Smooth muscle cell (in vitro differentiated cells): Measurements from ENCODE around the gene CXCR3. TPM values are rescaled to one million over a fixed set of nuclear protein-coding genes. Genes with fewer than 3 reads are reported as not detected.
A peak's percentile ranks its signal among the peaks of the same experiment; 100 is the strongest.

ENCODE experiments used
- DNase-seq: peaks from one replicate; lab custom pipeline; 2025; ENCODE audit not compliant: unreplicated experiment; lab: John Stamatoyannopoulos, UW
- H2AFZ ChIP-seq: fragments of 200-600 bp; sonication (generic); 2 replicates; pipeline ENCODE4 v1.6.0; 2016; ENCODE audit warnings: antibody characterized with exemption, low read depth, mild to moderate bottlenecking
- H3F3A ChIP-seq: fragments of 200-600 bp; sonication (generic); 2 replicates; pipeline ENCODE4 v1.6.0; 2017; ENCODE audit warnings: antibody characterized with exemption, low read depth
- H3K27ac ChIP-seq: fragments of 200-600 bp; sonication (generic); 2 replicates; pipeline ENCODE4 v1.5.1; 2016; ENCODE audit warnings: low read depth, mild to moderate bottlenecking
- H3K27me3 ChIP-seq: fragments of 200-600 bp; sonication (generic); 2 replicates; pipeline ENCODE4 v1.6.1; 2016; ENCODE audit warnings: low read depth, mild to moderate bottlenecking
- H3K36me3 ChIP-seq: fragments of 200-600 bp; sonication (generic); 2 replicates; pipeline ENCODE4 v1.5.1; 2016; ENCODE audit warnings: low read depth
- H3K4me1 ChIP-seq: fragments of 200-600 bp; sonication (generic); 2 replicates; pipeline ENCODE4 v1.5.1; 2016; ENCODE audit warnings: low read depth
- H3K4me2 ChIP-seq: fragments of 200-600 bp; sonication (generic); 2 replicates; pipeline ENCODE4 v1.6.0; 2016; ENCODE audit warnings: mild to moderate bottlenecking
- H3K4me3 ChIP-seq: fragments of 200-600 bp; sonication (generic); 2 replicates; pipeline ENCODE4 v1.5.1; 2016; ENCODE audit warnings: mild to moderate bottlenecking
- H3K79me2 ChIP-seq: fragments of 200-600 bp; sonication (generic); 2 replicates; pipeline ENCODE4 v1.6.0; 2016; ENCODE audit warnings: low read depth, mild to moderate bottlenecking
- H3K9ac ChIP-seq: fragments of 200-600 bp; sonication (generic); 2 replicates; pipeline ENCODE4 v1.6.0; 2016; ENCODE audit warnings: low read depth
- H3K9me3 ChIP-seq: fragments of 200-600 bp; sonication (generic); replicated peaks from 2 replicates; pipeline ENCODE4 v1.5.1; 2016; ENCODE audit warnings: low read depth
- H4K20me1 ChIP-seq: fragments of 200-600 bp; sonication (generic); 2 replicates; pipeline ENCODE4 v1.6.0; 2016; ENCODE audit warnings: low read depth
- WGBS: methylation state at CpG from one replicate; pipeline ENCODE4 v1.1.7; 2016; ENCODE audit warnings: low lambda C conversion rate; 5-methylcytosine and 5-hydroxymethylcytosine counted together
- polyA plus RNA-seq: library from polyadenylated mRNA; unstranded; fragments of >200 nt; fragmentation: Nextera tagmentation; extraction: Ambion mirVana; gene quantifications from 2 replicates; pipeline ENCODE4 v1.2.1, GENCODE V29; 2016
- total RNA-seq: library from RNA; depleted of rRNA; stranded (reverse); fragments of >200 nt; gene quantifications from 2 replicates; pipeline ENCODE4 v1.2.3, GENCODE V29; 2014
- TF ChIP-seq, protein P1 (sequence below): fragments of 200-600 bp; sonication (generic); IDR thresholded peaks from 2 replicates; pipeline ENCODE4 v1.5.1; 2017; ENCODE audit warnings: borderline replicate concordance, mild to moderate bottlenecking, antibody characterized with exemption; ENCODE audit not compliant: insufficient read depth, poor library complexity, severe bottlenecking

CXCR3 gene
- not detected in 2 replicates for total RNA-seq
- 0.53 and 0.61 TPM in 2 replicates for polyA plus RNA-seq

DNA sequence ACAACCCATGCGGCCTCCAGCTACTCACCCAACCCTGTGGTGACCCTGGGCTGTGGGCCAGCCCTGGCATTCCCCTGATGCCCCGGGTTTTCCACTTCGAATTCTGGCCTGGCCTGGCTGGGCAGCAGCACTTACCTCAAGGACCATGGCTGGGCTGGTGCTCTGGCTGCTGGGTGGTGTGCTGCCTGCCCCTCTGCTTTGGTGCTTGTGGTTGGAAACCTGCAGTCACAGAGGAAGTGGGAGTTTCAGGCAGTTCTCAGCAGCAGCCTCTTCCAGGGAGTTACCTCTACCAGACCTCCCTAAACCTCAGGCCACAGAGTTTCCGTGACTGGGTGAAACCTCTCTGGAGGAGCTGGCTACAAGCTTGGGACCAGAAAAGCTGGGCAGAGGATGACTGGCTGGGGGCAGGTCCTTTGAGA lies at the start of gene CXCR3:
CXCR3 (minus strand) TSS at position 209 of the 419 bp plus-strand sequence; CDS start at position 147, 62 bp downstream.
- whole genome bisulfite sequencing, result 71% methylated on average over 4 of the region's 4 CpGs
- H3F3A ChIP-seq, result no peaks in the 10 kb centered on the region
- no peak for DNase-seq
- no peaks in the 10 kb centered on the region for H3K4me1 ChIP-seq
- H3K27ac ChIP-seq, result peak within 1 kb of the TSS; percentile 89
- TF ChIP-seq, protein P1, sequence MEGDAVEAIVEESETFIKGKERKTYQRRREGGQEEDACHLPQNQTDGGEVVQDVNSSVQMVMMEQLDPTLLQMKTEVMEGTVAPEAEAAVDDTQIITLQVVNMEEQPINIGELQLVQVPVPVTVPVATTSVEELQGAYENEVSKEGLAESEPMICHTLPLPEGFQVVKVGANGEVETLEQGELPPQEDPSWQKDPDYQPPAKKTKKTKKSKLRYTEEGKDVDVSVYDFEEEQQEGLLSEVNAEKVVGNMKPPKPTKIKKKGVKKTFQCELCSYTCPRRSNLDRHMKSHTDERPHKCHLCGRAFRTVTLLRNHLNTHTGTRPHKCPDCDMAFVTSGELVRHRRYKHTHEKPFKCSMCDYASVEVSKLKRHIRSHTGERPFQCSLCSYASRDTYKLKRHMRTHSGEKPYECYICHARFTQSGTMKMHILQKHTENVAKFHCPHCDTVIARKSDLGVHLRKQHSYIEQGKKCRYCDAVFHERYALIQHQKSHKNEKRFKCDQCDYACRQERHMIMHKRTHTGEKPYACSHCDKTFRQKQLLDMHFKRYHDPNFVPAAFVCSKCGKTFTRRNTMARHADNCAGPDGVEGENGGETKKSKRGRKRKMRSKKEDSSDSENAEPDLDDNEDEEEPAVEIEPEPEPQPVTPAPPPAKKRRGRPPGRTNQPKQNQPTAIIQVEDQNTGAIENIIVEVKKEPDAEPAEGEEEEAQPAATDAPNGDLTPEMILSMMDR, result no peak
- peak within 1 kb of the TSS; percentile 32 for H3K4me2 ChIP-seq
- H4K20me1 ChIP-seq, result no peaks in the 10 kb centered on the region
- H3K27me3 ChIP-seq, result no peaks in the 10 kb centered on the region
- H3K4me3 ChIP-seq, result no peak within 1 kb of the TSS
- H3K9ac ChIP-seq, result peak within 1 kb of the TSS; percentile 68
- H3K36me3 ChIP-seq, result no peaks in the 10 kb centered on the region
- H3K9me3 ChIP-seq, result no peaks in the 10 kb centered on the region
- no peaks in the 10 kb centered on the region for H3K79me2 ChIP-seq
- H2AFZ ChIP-seq, result no peak within 1 kb of the TSS

DNA sequence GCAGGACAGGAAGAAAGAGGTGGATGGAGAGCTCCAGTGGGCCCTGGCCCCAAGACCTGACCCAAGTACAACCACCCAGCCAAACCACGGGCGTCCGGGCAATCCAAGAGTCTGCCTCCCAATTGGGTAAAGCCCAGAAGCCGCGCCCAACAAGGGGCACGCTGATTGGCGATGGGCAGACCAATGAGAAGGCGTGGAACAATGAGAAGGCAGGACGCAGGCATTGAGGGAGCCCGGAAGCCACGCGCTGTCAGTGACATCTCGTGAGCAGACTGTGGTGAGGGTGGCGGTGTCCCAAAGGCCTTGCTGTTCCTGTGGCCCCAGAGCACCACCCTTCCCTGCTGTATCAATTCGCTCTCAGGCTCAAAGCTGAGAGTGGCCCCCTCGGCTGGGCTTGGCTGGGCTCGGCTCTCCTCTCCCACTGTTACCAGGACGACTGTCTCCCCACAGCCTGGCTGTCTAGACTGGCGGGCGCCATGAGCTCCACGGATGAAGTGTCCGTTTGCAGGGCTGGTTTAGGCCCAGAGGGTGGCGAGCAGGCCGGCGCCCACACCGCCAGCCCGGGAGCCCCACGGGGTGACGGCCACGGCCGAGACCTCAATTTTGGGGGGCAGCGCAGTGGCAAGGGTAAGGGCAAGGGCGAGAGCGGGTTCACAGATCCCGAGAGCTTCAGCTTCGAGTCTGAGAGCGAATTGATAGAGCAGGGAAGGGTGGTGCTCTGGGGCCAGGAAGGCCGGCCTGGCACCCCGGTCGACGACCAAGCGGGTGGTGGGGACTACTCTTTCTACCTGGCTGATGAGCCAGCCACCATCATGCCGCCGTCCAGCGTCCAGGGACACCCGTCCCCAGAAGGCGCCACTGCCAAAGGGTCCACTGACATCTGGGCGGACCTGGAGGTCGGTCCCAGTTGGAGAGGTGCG lies 49.3 kb upstream of the CXCR3 start, which contains the start of gene LOC101059915:
LOC101059915 (plus strand) TSS at position 219 of the 920 bp plus-strand sequence.
- 92% methylated on average over 48 of the region's 50 CpGs for WGBS
- H3K4me3 ChIP-seq, result no peak within 1 kb of the TSS
- no peaks in the 10 kb centered on the region for H3K9me3 ChIP-seq

DNA sequence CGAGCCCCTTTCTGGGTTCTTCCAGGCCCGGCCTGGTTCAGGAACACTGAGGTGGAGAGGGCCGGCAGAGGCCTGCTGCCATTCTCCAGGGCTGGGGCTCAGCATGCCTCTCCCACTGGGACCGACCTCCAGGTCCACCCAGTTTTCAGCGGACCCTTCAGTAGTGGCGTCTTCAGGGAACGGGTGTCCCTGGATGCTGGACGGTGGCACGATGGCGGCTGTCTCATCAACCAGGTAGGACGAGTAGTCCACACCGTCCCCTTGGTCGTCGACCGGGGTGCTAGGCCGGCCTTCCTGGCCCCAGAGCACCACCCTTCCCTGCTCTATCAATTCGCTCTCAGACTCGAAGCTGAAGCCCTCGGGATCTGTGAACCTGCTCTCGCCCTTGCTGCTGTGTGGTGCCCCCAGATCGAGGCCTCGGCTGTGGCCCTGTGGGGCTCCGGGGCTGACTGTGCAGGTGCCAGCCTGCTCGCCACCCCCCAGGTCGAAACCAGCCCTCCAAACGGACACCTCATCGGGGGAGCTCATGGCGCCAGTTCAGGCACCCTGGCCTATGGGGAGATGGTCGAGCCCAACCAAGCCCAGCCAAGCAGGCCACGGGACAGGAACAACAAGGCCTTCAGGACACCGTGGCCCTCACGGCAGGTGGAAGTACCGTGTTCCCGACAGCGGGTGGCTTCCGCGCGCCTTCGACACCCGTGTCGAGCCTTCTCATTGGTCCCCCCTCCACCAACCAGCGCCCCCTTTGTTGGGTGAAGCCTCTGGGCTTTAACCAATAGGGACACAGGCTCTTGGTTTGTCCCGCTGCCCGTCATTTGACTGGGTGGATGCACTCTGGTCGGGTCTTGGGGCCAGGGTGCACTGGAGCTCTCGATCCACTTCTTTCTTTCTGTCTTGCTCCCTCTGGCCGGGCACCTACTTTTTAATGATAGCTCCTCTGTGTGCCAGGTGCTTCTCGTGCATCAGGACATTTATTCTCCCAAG lies 48.2 kb upstream of the CXCR3 start:
- TF ChIP-seq, protein P1, result no peak
- H3K27ac ChIP-seq, result no peak overlapping the region
- no peaks in the 10 kb centered on the region for H3K4me1 ChIP-seq
- H4K20me1 ChIP-seq, result no peaks in the 10 kb centered on the region
- no peaks in the 10 kb centered on the region for H3K36me3 ChIP-seq
- no peaks in the 10 kb centered on the region for H3K79me2 ChIP-seq
- H3K9me3 ChIP-seq, result no peaks in the 10 kb centered on the region
- DNase-seq, result no peak
- H3F3A ChIP-seq, result no peaks in the 10 kb centered on the region
- H3K9ac ChIP-seq, result no peak overlapping the region
- no peak overlapping the region for H3K4me2 ChIP-seq
- H3K27me3 ChIP-seq, result no peaks in the 10 kb centered on the region
- 90% methylated on average over 41 of the region's 48 CpGs for WGBS
- H2AFZ ChIP-seq, result no peak overlapping the region
- no peak overlapping the region for H3K4me3 ChIP-seq

More for the DNA sequence above, 49.3 kb upstream of the CXCR3 start, which contains the start of gene LOC101059915:
- DNase-seq, result no peak
- Histone ChIP-seq H3K27ac (no peak within 1 kb of the TSS), H3K36me3 (no peaks in the 10 kb centered on the region), H3K4me1 (no peaks in the 10 kb centered on the region), H3F3A (no peaks in the 10 kb centered on the region), H3K9ac (no peak within 1 kb of the TSS), H4K20me1 (no peaks in the 10 kb centered on the region), H3K27me3 (no peaks in the 10 kb centered on the region), H2AFZ (no peak within 1 kb of the TSS), H3K4me2 (no peak within 1 kb of the TSS), H3K79me2 (no peaks in the 10 kb centered on the region)
- TF ChIP-seq, protein P1, result no peak
